GM18498 (cell line): ENCODE results near the gene IFIT3.
"Not testable (repeated sequence)": the region's sequence is repeated elsewhere in the genome, so short reads cannot be mapped to it uniquely, and the experiment has no call there.

Experiments used
- ATAC-seq: cut with Tn5 transposase; IDR thresholded peaks from one replicate; pipeline ENCODE4 v1.9.1; 2021; ENCODE audit warnings: mild to moderate bottlenecking, moderate library complexity; ENCODE audit not compliant: unreplicated experiment

The IFIT3 gene

GRCh38 chr10:89327803-89328441 is at the start of gene IFIT3:
Gene IFIT3, plus strand, starts transcription at chr10:89327997. Its CDS starts 77 bp downstream, at chr10:89328074.
- no peak for ATAC-seq

- ATAC-seq = no peak
These were observed 49.7 kb upstream of the IFIT3 start for GRCh38 chr10:89278034-89278535.

GRCh38 chr10:89278900-89279392 is 48.9 kb upstream of the IFIT3 start:
- no peak for ATAC-seq

GRCh38 chr10:89279421-89279869 is 48.4 kb upstream of the IFIT3 start:
- ATAC-seq = no peak

- ATAC-seq = no peak
These were observed 47.3 kb upstream of the IFIT3 start for GRCh38 chr10:89280508-89280907.

GRCh38 chr10:89281606-89282395 is 46.0 kb upstream of the IFIT3 start:
- no peak for ATAC-seq

- no peak for ATAC-seq
These were observed 44.5 kb upstream of the IFIT3 start for GRCh38 chr10:89283025-89283935.

GRCh38 chr10:89283936-89284475 is 43.8 kb upstream of the IFIT3 start:
- ATAC-seq = no peak

- not testable (repeated sequence) for ATAC-seq
These were observed 43.1 kb upstream of the IFIT3 start for GRCh38 chr10:89284711-89285110.

GRCh38 chr10:89285303-89285702 is 42.5 kb upstream of the IFIT3 start:
- not testable (repeated sequence) for ATAC-seq

GRCh38 chr10:89294721-89295239 is 33.0 kb upstream of the IFIT3 start:
- ATAC-seq = no peak

GRCh38 chr10:89295597-89295996 is 32.2 kb upstream of the IFIT3 start:
- ATAC-seq = peak; percentile 64

GRCh38 chr10:89296220-89296648 is 31.6 kb upstream of the IFIT3 start:
- no peak for ATAC-seq

- ATAC-seq = no peak
These were observed 30.4 kb upstream of the IFIT3 start for GRCh38 chr10:89297356-89297755.

GRCh38 chr10:89297791-89298190 is 30.0 kb upstream of the IFIT3 start:
- no peak for ATAC-seq

- no peak for ATAC-seq
These were observed 28.8 kb upstream of the IFIT3 start for GRCh38 chr10:89299031-89299430.

- ATAC-seq = peak; percentile 28
These were observed 26.6 kb upstream of the IFIT3 start for GRCh38 chr10:89301232-89301631.

GRCh38 chr10:89301721-89302445 is 25.9 kb upstream of the IFIT3 start, which contains the start of gene IFIT2:
Gene IFIT2, plus strand, starts transcription at chr10:89302046. Its CDS starts 78 bp downstream, at chr10:89302124.
- peak; percentile 76 for ATAC-seq

- no peak for ATAC-seq
These were observed 25.2 kb upstream of the IFIT3 start for GRCh38 chr10:89302625-89303024.
